CD14-positive monocyte (primary cell): ENCODE data around the gene RAB11FIP3. TPM values are rescaled to one million over a fixed set of nuclear protein-coding genes. Genes with fewer than 3 reads are reported as not detected.

Source experiments
- DNase-seq, 3 donors: peaks; one replicate each; pipeline ENCODE4 v3.0.0-alpha.2; 2011 to 2022
- H2AFZ ChIP-seq: 2 replicates; pipeline ENCODE4 v1.6.0; 2012; ENCODE audit warnings: mild to moderate bottlenecking, low read depth, low read length, inconsistent platforms; ENCODE audit not compliant: insufficient read depth, poor library complexity, severe bottlenecking
- H3K27ac ChIP-seq, 2 donors: 1 replicate in 1 of 2; 2 replicates in 1 of 2; pipeline ENCODE4 v1.5.1; 2012 to 2013; ENCODE audit warnings: low read length in 2 of 2, control low read depth in 1 of 2, inconsistent platforms in 1 of 2, low read depth in 1 of 2, mild to moderate bottlenecking in 1 of 2
- H3K27me3 ChIP-seq, 2 donors: one replicate each; pipeline versions ENCODE4 v1.6.0 to v1.6.1; 2011 to 2013; ENCODE audit warnings: low read length in 2 of 2; ENCODE audit not compliant: control insufficient read depth in 2 of 2, insufficient read depth in 2 of 2
- H3K36me3 ChIP-seq, 2 donors: replicated peaks in 1 of 2; 1 replicate in 1 of 2; 2 replicates in 1 of 2; pipeline versions ENCODE4 v1.5.1 to v1.6.1; 2012 to 2013; ENCODE audit warnings: low read length in 2 of 2, control low read depth in 1 of 2, inconsistent platforms in 1 of 2, mild to moderate bottlenecking in 1 of 2; ENCODE audit not compliant: insufficient read depth in 2 of 2, control insufficient read depth in 1 of 2
- H3K4me1 ChIP-seq, 2 donors: 1 replicate in 1 of 2; 2 replicates in 1 of 2; pipeline versions ENCODE4 v1.5.1 to v1.6.1; 2012 to 2013; ENCODE audit warnings: low read length in 2 of 2, control low read depth in 1 of 2, inconsistent platforms in 1 of 2, mild to moderate bottlenecking in 1 of 2, moderate library complexity in 1 of 2; ENCODE audit not compliant: insufficient read depth in 2 of 2, control insufficient read depth in 1 of 2
- H3K4me2 ChIP-seq: replicated peaks from 2 replicates; pipeline ENCODE3; 2012; ENCODE audit warnings: low read length, moderate library complexity, mild to moderate bottlenecking; ENCODE audit not compliant: poor library complexity, severe bottlenecking; ENCODE audit errors: extremely low read depth
- H3K4me3 ChIP-seq, 3 experiments: fragments of 200-600 bp in 1 of 3; sonication (generic) in 1 of 3; replicated peaks in 1 of 3; 1 replicate in 2 of 3; 2 replicates in 1 of 3; pipeline ENCODE4 v1.5.1; 2011 to 2013; ENCODE audit warnings: low read length in 3 of 3, mild to moderate bottlenecking in 3 of 3, control low read depth in 2 of 3, low read depth in 2 of 3, inconsistent platforms in 1 of 3, moderate library complexity in 1 of 3
- H3K79me2 ChIP-seq: 2 replicates; pipeline ENCODE4 v1.6.0; 2012; ENCODE audit warnings: mild to moderate bottlenecking, control low read depth, inconsistent platforms, low read length, moderate library complexity; ENCODE audit not compliant: insufficient read depth
- H3K9ac ChIP-seq: 2 replicates; pipeline ENCODE4 v1.6.0; 2017; ENCODE audit warnings: low read length, mild to moderate bottlenecking; ENCODE audit not compliant: insufficient read depth, poor library complexity, severe bottlenecking
- H3K9me3 ChIP-seq, 2 donors: replicated peaks in 1 of 2; 1 replicate in 1 of 2; 2 replicates in 1 of 2; pipeline versions ENCODE4 v1.5.1 to v1.6.1; 2012 to 2013; ENCODE audit warnings: low read length in 2 of 2, control low read depth in 1 of 2; ENCODE audit not compliant: control insufficient read depth in 1 of 2, insufficient read depth in 1 of 2
- H4K20me1 ChIP-seq: 2 replicates; pipeline ENCODE4 v1.6.0; 2012; ENCODE audit warnings: mild to moderate bottlenecking, low read length, control low read depth, moderate library complexity; ENCODE audit not compliant: insufficient read depth
- H3K27ac Mint-ChIP-seq, 7 donors: one replicate each; pipeline ENCODE4 v1.8.0; 2020; ENCODE audit warnings: mild to moderate bottlenecking in 7 of 7, mixed read lengths in 7 of 7, moderate library complexity in 6 of 7, inconsistent platforms in 2 of 7
- H3K27me3 Mint-ChIP-seq, 3 donors: one replicate each; pipeline ENCODE4 v1.8.0; 2021 to 2022; ENCODE audit warnings: low read depth in 3 of 3, mild to moderate bottlenecking in 3 of 3, mixed read lengths in 3 of 3, moderate library complexity in 3 of 3, inconsistent platforms in 1 of 3
- H3K36me3 Mint-ChIP-seq, 2 donors: one replicate each; pipeline ENCODE4 v1.8.0; 2020; ENCODE audit warnings: mixed read lengths in 2 of 2, inconsistent platforms in 1 of 2, mild to moderate bottlenecking in 1 of 2
- H3K4me1 Mint-ChIP-seq: one replicate; pipeline ENCODE4 v1.8.0; 2020; ENCODE audit warnings: mild to moderate bottlenecking, mixed read lengths
- H3K4me3 Mint-ChIP-seq, 2 donors: one replicate each; pipeline ENCODE4 v1.8.0; 2020; ENCODE audit warnings: mild to moderate bottlenecking in 2 of 2, mixed read lengths in 2 of 2, moderate library complexity in 1 of 2
- H3K9me3 Mint-ChIP-seq, 7 donors: one replicate each; pipeline ENCODE4 v1.8.0; 2020 to 2022; ENCODE audit warnings: mixed read lengths in 7 of 7, mild to moderate bottlenecking in 6 of 7, moderate library complexity in 6 of 7, inconsistent platforms in 2 of 7
- WGBS: methylation state at CpG from one replicate; pipeline ENCODE4 v1.1.5; 2013; ENCODE audit warnings: missing lambda C conversion rate; ENCODE audit not compliant: insufficient coverage; 5-methylcytosine and 5-hydroxymethylcytosine counted together
- intact Hi-C, 2 donors: fragments of 100-400 bp; cut with micrococcal nuclease; formaldehyde crosslinking; loops; one replicate each; pipeline versions ENCODE4 v1.15.0 to v1.15.1; 2023
- polyA plus RNA-seq, 3 donors: library from polyadenylated mRNA; depleted of rRNA in 1 of 3; unstranded in 2 of 3; stranded (reverse) in 1 of 3; fragments of 300-500 nt in 2 of 3; fragments of >200 nt in 1 of 3; fragmentation: Illumina TruSeq in 2 of 3; gene quantifications; 1 replicate in 2 of 3; 2 replicates in 1 of 3; pipeline ENCODE4 v1.2.3, GENCODE V29; 2012 to 2021
- TF ChIP-seq, protein P1 (sequence below): fragments of 200-600 bp; IDR thresholded peaks from one replicate; pipeline ENCODE4 v1.8.0; 2022; ENCODE audit warnings: antibody characterized with exemption, mild to moderate bottlenecking

RAB11FIP3 gene
- polyA plus RNA-seq, 3 donors, result 0.37 to 7.5 (median 0.49) TPM

DNA sequence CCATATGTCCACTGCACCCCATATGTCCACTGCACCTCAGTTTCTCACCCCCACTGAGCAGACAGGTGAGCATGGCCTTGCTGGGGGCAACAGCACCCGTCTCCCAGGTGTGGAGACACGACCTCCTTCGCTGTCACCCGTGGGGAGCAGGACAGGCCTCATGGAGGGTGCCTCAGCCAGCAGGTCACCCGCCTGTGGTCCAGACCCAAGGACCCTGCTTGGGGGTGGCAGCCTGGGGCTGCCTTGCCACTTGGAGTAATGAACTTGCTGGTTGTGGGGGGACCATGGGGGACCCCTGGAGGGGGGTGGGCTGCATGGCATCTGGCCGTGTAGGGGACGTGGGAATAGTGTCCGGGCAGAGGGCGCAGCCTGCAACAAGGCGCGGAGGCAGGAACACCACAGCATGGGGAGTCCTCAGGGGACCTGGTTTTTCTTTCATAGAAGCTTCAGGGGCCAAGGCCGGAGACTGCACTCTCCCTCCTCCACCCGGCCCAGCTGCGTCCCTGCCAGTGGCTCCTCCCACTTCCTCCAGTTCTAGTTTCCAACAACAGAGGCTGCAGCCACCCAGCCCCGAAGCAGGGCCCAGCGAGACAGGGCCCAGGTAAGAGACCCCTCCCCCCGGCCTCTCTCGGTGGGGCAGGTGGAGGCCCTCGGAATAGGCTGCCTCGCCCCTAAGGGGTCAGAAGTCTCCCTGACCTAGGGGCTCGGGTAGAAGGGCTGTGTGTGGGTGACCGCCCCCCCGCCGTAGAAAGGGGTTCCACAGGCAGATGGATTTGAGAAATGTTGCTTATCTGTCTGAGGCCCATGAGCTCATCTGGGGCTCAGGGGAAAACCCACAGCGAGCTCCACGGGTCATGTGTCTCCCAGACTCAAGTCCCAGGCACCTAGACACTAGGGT is 141.3 kb downstream of the RAB11FIP3 start, which contains the start of gene NHLRC4:
NHLRC4 (plus strand) TSS at position 531 of the 898 bp plus-strand sequence. CDS start 1,043 bp downstream, outside the sequence.
- Histone ChIP-seq H2AFZ (peak within 1 kb of the TSS; percentile 75), H3K79me2 (peaks cover 8% of the 10 kb centered on the region), H3K36me3 (no peaks in the 10 kb centered on the region), H3K9ac (peak within 1 kb of the TSS; percentile 32), H3K4me2 (peak within 1 kb of the TSS; percentile 79), H3K4me1 (peaks cover 28 to 41% of the 10 kb centered on the region in 2 donors), H4K20me1 (no peaks in the 10 kb centered on the region), H3K27me3 (peaks cover 0 to 2% of the 10 kb centered on the region in 2 donors), H3K9me3 (no peaks in the 10 kb centered on the region), H3K27ac (peak within 1 kb of the TSS in 1 of 2 donors; percentile 41), H3K4me3 (peak within 1 kb of the TSS in 2 of 3 experiments; percentile 35 to 69)
- 38% methylated on average over 19 of the region's 26 CpGs for WGBS
- peak in 2 of 3 donors; percentile 23 to 26 for DNase-seq
- no peak within 1 kb of the TSS for H3K27ac Mint-ChIP-seq
- peaks cover 32% of the 10 kb centered on the region for H3K4me1 Mint-ChIP-seq
- H3K4me3 Mint-ChIP-seq, result peak within 1 kb of the TSS; percentile 52 to 63
- H3K27me3 Mint-ChIP-seq, result peaks cover 8 to 19% (median 9%) of the 10 kb centered on the region in 3 donors
- H3K9me3 Mint-ChIP-seq, result peaks cover 0 to 2% (median 0%) of the 10 kb centered on the region in 7 donors
- intact Hi-C loops, result no loop called here
- H3K36me3 Mint-ChIP-seq, result peaks cover 0 to under 1% of the 10 kb centered on the region in 2 donors
- TF ChIP-seq, protein P1, sequence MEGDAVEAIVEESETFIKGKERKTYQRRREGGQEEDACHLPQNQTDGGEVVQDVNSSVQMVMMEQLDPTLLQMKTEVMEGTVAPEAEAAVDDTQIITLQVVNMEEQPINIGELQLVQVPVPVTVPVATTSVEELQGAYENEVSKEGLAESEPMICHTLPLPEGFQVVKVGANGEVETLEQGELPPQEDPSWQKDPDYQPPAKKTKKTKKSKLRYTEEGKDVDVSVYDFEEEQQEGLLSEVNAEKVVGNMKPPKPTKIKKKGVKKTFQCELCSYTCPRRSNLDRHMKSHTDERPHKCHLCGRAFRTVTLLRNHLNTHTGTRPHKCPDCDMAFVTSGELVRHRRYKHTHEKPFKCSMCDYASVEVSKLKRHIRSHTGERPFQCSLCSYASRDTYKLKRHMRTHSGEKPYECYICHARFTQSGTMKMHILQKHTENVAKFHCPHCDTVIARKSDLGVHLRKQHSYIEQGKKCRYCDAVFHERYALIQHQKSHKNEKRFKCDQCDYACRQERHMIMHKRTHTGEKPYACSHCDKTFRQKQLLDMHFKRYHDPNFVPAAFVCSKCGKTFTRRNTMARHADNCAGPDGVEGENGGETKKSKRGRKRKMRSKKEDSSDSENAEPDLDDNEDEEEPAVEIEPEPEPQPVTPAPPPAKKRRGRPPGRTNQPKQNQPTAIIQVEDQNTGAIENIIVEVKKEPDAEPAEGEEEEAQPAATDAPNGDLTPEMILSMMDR, result no peak

DNA sequence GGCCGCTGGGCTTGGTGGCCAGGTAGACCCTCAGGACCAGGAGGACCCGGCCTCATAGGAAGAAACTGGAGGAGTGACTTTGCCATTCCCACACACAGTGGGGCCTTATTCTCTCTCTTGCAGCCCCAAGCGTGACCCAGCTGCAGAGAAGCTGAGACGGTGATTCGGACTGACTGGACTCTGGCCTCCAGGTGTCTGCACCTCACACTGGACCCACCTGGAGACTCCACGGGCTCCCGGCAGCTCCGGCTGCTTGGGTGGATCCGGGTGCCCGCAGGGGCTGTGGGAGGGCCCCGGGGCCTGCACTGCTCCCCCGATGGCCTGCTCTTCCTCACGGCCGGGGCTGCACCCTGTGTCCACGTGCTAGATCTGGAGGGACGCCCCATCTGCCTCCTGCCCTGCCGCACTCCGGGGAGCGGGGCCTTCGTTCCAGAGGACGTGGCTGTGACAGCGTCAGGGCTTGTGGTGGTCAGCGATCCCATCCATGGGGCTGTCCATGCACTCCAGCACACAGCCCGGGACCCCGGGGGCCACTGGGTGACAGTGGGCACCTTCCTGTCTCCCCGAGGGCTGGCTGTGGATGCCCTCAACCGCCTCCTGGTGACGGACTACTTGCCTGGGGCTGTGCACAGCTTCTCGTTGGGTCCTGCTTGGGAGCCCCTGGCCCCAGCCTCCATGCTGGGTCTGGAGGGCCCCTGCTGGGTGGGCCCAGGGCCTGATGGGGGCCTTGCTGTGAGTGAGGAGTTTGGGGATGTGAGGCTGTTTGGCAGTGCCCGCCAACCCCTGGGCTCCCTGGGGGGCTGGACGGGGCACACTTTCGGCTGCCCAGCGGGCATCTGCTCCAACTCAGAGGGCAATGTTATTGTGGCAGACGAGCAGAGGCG is 142.2 kb downstream of the RAB11FIP3 start:
- intact Hi-C loops, result no loop called here
- peaks cover 28 to 41% of the 10 kb centered on the region in 2 donors for H3K4me1 ChIP-seq
- WGBS, result 94% methylated on average over 34 of the region's 35 CpGs
- H2AFZ ChIP-seq, result peak overlapping the region; percentile 75
- no peak for DNase-seq
- H3K27me3 ChIP-seq, result no peaks in the 10 kb centered on the region
- no peaks in the 10 kb centered on the region for H3K36me3 ChIP-seq
- H3K27ac ChIP-seq, result peak overlapping the region in 1 of 2 donors; percentile 41
- H3K9me3 ChIP-seq, result no peaks in the 10 kb centered on the region
- H3K9ac ChIP-seq, result peak overlapping the region; percentile 32
- peaks cover 11% of the 10 kb centered on the region for H3K79me2 ChIP-seq
- peaks cover 33% of the 10 kb centered on the region for H3K4me1 Mint-ChIP-seq
- TF ChIP-seq, protein P1, result no peak
- peak overlapping the region; percentile 79 for H3K4me2 ChIP-seq
- peaks cover 4% of the 10 kb centered on the region in 2 donors for H3K36me3 Mint-ChIP-seq
- H3K4me3 ChIP-seq, result peak overlapping the region in 2 of 3 experiments; percentile 35 to 69
- H3K9me3 Mint-ChIP-seq, result peaks cover 0 to 2% (median 0%) of the 10 kb centered on the region in 7 donors
- H3K27ac Mint-ChIP-seq, result no peak overlapping the region
- H3K4me3 Mint-ChIP-seq, result peak overlapping the region in 1 of 2 donors; percentile 52
- H3K27me3 Mint-ChIP-seq, result peaks cover 1 to 10% (median 6%) of the 10 kb centered on the region in 3 donors
- no peaks in the 10 kb centered on the region for H4K20me1 ChIP-seq
